Measurements from ENCODE around the gene TCTN2. TPM values are rescaled to one million over a fixed set of nuclear protein-coding genes. Genes with fewer than 3 reads are reported as not detected.

TCTN2 gene
- 9.0 and 22.7 TPM in 2 replicates for total RNA-seq

DNA sequence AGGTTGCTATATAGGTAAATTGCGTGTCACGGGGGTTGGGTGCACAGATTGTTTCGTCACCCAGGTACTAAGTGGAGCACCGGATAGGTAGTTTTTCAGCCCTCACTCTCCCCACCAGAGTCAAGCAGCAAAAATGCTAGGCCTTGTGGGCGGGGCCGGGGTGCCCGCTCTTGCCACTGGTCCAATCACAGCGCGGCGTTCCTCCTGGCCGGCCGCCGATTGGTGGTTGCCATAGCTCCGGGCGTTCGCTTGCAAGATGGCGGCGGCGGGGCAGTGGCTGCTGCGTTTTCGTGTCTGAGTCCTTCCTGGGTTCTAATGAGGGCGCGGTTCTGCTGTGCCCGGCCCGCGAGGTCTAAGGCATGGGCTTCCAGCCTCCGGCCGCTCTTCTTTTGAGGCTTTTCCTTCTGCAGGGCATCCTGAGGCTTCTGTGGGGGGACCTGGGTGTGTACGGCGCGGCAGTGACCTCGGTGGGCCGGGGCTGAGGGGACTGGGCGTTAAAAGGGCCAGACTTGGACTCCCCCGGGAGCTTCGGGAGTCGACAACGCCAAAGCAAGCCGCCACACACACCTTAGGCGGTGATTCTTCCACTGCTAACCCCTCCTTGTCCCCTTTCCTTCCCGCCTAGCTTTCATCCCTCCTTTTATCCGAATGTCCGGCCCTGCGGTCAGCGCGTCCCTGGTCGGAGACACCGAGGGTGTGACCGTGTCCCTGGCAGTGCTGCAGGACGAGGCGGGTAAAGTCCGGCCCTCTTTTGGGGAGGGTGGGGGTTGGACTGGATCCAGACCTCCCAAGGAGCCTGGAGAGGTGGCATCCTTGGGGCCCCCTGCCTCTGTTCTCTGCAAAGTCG lies at the start of gene TCTN2:
Gene TCTN2 (plus strand): TSS at position 232 of the 847 bp plus-strand sequence. CDS start 128 bp downstream, at position 360.
- DNase-seq (ENCODE audit: low read depth), result peak; percentile 78

DNA sequence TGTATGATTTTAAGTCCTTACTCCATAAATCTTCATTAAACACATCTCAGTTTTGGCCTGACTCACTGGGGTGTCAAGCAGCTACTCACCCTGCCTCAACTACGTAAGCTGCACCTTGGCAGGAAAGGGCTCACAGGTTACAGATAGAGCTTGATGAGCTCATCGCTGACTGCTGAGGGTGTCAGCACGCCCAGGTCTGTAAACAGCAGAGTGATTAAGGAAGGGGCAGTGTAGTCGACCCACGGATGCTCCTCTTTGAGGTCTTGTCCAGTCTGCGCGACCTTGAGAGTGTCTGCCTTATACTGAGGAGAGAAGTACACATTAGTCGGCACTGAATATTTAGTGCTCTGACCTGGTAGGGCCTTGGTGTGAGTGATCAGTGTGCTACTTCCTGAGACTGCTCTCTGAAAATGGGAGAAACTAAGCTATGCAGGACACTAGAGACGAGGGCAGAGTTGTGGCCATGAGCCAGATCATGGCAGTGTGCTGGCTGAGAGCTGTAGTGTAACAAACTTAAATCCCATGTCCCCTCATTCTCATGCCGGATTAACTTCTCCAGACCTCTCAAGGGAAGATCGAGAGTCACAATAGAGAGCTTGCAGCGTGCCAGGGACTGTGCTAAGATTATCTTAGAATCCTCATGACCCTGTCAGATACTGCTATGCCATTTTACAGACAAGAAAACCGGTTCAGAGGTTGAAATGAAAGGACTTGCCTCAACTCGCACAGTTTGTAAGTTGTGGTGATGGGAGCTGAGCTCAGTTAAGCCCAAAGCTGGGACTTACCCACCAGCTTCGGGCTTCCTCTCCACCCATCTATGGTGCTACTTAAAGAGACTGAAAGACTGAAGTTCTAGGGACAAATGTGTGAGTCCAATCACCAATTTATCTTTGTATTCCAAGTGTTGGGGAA lies 49.0 kb upstream of the TCTN2 start:
- no peak for DNase-seq (ENCODE audit: low read depth)

GRCh38 chr12:123633379-123634141 lies 37.4 kb upstream of the TCTN2 start, which contains the start of the genes EIF2B1 and GTF2H3:
TSS of gene EIF2B1 (minus strand) at chr12:123633686. CDS start at chr12:123633557, 129 bp downstream.
TSS of gene GTF2H3 (plus strand) at chr12:123633829. CDS start at chr12:123633860, 31 bp downstream.
- peak; percentile 91 for DNase-seq (ENCODE audit: low read depth)

GRCh38 chr12:123634142-123634561 lies 36.8 kb upstream of the TCTN2 start:
- no peak for DNase-seq (ENCODE audit: low read depth)

DNA sequence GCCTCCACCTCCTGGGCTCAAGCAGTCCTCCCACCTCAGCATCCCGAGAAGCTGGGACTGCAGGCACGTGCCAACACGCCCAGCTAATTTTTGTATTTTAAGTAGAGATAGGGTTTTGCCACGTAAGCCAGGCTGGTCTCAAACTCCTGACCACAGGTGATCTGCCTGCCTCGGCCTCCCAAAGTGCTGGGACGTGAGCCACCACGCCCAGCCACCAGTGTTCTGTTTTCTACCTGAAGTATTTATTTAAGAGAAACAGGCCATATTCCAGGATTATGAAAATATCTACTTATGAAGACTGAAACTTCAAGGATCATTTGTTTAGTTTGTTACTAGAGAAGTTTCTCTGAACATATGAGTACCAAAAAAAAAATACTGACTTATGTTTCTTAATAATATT lies 27.0 kb upstream of the TCTN2 start:
- no peak for DNase-seq (ENCODE audit: low read depth)

- DNase-seq (ENCODE audit: low read depth), result no peak
These were observed 25.5 kb upstream of the TCTN2 start for GRCh38 chr12:123645380-123645779.

- no peak for DNase-seq (ENCODE audit: low read depth)
These were observed 25.0 kb upstream of the TCTN2 start for GRCh38 chr12:123645878-123646277.

GRCh38 chr12:123648401-123648800 lies 22.5 kb upstream of the TCTN2 start:
- no peak for DNase-seq (ENCODE audit: low read depth)

GRCh38 chr12:123654129-123654701 lies 16.7 kb upstream of the TCTN2 start:
- no peak for DNase-seq (ENCODE audit: low read depth)

DNA sequence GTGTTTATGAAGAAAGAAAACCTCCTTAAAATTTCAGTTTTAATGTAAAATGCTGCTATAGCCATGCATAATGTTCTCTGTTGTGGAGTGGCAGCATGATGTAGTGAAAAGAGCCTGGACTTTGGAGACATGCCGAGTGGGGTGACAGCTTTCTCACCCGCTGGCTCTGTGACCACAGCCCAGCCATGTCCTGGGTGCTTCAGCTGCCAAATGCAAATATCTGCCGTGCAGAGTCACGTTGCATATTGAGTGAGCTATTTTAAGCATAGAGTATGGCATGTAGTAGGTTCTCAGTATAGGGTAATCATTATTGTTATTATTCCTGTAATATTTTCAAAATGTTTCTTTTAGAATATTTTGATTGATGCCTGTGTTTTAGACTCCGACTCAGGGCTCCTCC lies 15.5 kb upstream of the TCTN2 start:
- DNase-seq (ENCODE audit: low read depth), result no peak

GRCh38 chr12:123656392-123656791 lies 14.5 kb upstream of the TCTN2 start:
- no peak for DNase-seq (ENCODE audit: low read depth)

DNA sequence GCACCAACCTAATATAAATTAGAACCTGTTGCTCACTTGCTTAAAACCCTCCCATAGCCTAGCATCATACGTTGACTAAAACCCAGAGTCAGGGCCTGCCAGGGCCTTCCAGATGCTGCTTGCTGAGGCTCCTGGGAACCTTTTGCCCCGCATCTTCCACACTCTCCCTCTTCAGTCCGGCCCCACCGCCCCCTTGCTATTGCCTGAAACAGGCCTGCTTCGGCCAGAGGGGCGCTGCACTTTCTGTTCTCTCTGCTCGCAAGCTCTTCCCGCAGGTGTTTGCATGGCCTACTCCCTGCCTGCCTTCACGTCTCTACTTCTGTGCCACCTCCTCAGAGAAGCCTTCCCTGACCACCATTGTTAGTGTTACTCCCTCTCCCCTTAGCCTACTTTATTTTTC lies 13.7 kb upstream of the TCTN2 start:
- no peak for DNase-seq (ENCODE audit: low read depth)

DNA sequence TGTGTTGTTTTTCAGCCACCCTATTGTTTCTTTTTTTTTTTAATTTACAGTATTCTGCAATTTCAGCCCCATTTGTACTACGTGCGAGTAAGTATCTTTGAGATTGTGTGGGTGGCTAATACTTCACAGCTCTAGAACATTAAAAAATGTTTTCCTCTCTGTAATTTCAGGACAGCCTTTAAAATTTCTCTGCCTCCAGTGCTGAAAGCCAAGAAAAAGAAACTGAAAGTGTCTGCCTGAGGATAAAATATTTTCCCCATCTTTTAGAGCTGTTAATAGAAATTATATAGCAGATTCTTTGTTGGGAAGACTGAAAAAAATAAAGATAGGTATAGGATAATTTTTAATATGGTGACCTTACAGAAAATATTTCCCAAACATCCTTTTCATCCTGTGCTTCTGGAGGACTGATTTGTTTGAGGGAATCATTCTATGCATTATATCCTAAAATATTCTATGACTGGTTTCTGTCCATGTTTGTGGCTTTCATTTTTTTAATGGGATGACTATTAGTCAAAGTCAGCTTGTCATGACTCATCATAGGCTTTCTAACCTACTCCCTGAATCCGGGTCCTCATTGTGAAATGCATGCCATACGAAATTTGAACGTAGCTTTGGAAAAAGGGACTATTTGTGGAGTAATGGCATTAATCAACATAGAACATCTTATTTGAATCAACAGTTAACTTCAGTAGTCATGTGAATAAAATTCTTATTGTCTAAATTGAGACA lies 10.8 kb upstream of the TCTN2 start:
- DNase-seq (ENCODE audit: low read depth), result peak; percentile 46

GRCh38 chr12:123667771-123668170 lies 3.1 kb upstream of the TCTN2 start:
- DNase-seq (ENCODE audit: low read depth), result no peak

- peak; percentile 58 for DNase-seq (ENCODE audit: low read depth)
These were observed 963 bp downstream of the TCTN2 start for GRCh38 chr12:123671876-123672275.

DNA sequence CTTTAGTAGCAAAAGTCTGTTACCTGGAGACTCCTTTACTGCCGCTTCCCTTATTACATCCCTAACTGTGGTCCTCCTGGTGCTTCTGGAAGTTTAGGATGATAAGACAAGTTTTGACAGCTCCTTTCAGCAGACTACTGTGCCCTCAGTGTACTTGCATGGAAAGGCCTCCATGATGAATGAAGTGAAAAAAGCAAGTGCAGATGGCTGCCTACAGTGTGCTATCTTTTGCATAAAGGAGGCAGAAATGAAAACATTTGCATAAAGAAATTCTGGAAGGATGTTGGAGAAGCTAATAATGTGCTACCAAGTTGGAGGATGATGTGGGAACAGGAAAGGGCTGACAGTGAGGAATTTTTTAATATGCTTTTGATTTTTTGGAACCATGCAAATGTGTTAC lies 4.5 kb downstream of the TCTN2 start:
- DNase-seq (ENCODE audit: low read depth), result no peak

GRCh38 chr12:123676616-123677320 lies 5.9 kb downstream of the TCTN2 start:
- no peak for DNase-seq (ENCODE audit: low read depth)

DNA sequence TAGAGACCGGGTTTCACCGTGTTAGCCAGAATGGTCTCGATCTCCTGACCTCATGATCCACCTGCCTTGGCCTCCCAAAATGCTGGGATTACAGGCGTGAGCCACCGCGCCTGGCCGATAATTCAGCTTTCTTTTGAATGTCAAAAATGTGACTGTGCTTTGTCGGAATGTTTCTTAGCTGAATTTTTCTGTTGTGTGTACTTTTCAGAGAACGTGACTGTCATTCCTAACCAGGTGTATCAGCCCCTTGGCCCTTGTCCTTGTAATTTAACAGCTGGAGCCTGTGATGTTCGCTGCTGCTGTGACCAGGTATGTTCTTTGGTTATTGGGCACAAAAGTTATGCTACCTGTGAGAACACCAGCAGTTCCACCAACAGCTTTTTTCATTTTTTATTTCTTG lies 8.1 kb downstream of the TCTN2 start:
- DNase-seq (ENCODE audit: low read depth), result no peak

- DNase-seq (ENCODE audit: low read depth), result no peak
These were observed 10.7 kb downstream of the TCTN2 start for GRCh38 chr12:123681605-123682004.

DNA sequence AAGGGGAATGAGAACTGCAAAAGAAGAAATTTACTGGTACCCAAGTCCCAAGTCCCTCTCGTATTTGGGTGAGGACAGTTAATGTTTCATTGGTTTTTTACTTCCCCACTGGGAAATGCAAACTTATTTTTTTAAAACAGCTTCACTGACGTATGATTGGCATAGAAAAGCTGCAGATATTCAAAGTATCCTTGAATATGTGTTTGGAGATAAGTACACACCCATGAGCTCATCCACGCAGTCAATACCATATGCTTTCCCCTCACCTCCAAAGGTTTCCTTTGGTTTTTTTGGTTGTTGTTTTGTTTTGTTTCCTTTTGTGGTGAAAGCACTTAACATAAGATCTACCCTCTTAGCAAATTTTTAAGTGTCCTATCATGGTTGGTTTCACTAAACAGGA lies 13.1 kb downstream of the TCTN2 start:
- DNase-seq (ENCODE audit: low read depth), result no peak
